Neural crest cell (in vitro differentiated cells): ENCODE measurements around the gene ASB1. TPM values are rescaled to one million over a fixed set of nuclear protein-coding genes. Genes with fewer than 3 reads are reported as not detected.
A peak's percentile ranks its signal among the peaks of the same experiment; 100 is the strongest.

ENCODE experiments used
- DNase-seq: peaks from one replicate; pipeline ENCODE4 v3.0.0; 2021; ENCODE audit warnings: low read depth, mixed read lengths, low spot score
- H3K27ac Mint-ChIP-seq: one replicate; pipeline ENCODE4 v1.8.0; 2021; ENCODE audit warnings: mild to moderate bottlenecking, mixed read lengths; ENCODE audit not compliant: unreplicated experiment
- H3K27me3 Mint-ChIP-seq: 2 replicates; pipeline ENCODE4 v1.8.0; 2021; ENCODE audit warnings: low read depth, mild to moderate bottlenecking, mixed read lengths
- H3K36me3 Mint-ChIP-seq: 2 replicates; pipeline ENCODE4 v1.8.0; 2021; ENCODE audit warnings: low read depth, mild to moderate bottlenecking, mixed read lengths
- H3K4me1 Mint-ChIP-seq: 2 replicates; pipeline ENCODE4 v1.8.0; 2021; ENCODE audit warnings: mixed read lengths
- H3K4me3 Mint-ChIP-seq: one replicate; pipeline ENCODE4 v1.8.0; 2021; ENCODE audit warnings: mild to moderate bottlenecking, mixed read lengths
- H3K9me3 Mint-ChIP-seq: 2 replicates; pipeline ENCODE4 v1.8.0; 2021; ENCODE audit warnings: mixed read lengths
- CTCF ChIP-seq: fragments of 200-600 bp; sonication (generic); conservative IDR thresholded peaks from 2 replicates; pipeline ENCODE4 v1.5.0; 2021; ENCODE audit warnings: antibody characterized with exemption, mild to moderate bottlenecking
- total RNA-seq: library from RNA; stranded (reverse); gene quantifications from 2 replicates; pipeline ENCODE4 v1.2.1, GENCODE V29; 2021

Gene ASB1
- total RNA-seq, 1 donor from 2014 or later: 37.5 TPM

GRCh38 chr2:238462782-238463396, 36.2 kb downstream of the ASB1 start:
- H3K9me3 Mint-ChIP-seq: no peaks in the 10 kb centered on the region
- no peaks in the 10 kb centered on the region for H3K27me3 Mint-ChIP-seq
- no peak overlapping the region for H3K4me3 Mint-ChIP-seq
- peaks cover 5% of the 10 kb centered on the region for H3K4me1 Mint-ChIP-seq
- peaks cover 5% of the 10 kb centered on the region for H3K36me3 Mint-ChIP-seq
- no peak overlapping the region for H3K27ac Mint-ChIP-seq
- TF ChIP-seq CTCF: peak; percentile 79
- DNase-seq: no peak

DNA sequence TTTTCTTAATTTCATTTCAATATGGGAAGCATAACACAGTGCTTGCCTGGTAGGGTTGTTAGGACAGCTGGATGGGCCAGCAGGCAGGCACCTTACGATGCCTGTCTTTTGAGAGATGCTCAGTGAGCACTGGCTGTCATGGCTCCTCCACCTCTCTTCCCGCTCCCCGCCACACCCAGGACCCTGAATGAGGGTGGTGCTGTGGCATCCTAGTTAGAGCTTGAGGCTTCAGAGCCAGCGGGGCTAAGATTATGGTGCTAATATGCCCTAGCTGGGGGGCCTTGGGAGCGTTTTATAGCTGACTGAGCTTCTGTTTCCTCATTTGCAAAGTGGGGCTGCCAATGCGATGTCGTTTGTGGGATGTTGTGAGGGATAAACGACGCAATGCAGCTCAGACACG, 37.7 kb downstream of the ASB1 start:
- H3K27ac Mint-ChIP-seq: no peak overlapping the region
- peaks cover 5% of the 10 kb centered on the region for H3K4me1 Mint-ChIP-seq
- H3K9me3 Mint-ChIP-seq: peaks cover 5% of the 10 kb centered on the region
- H3K36me3 Mint-ChIP-seq: peaks cover 12% of the 10 kb centered on the region
- no peaks in the 10 kb centered on the region for H3K27me3 Mint-ChIP-seq
- no peak for TF ChIP-seq CTCF
- H3K4me3 Mint-ChIP-seq: no peak overlapping the region
- no peak for DNase-seq

GRCh38 chr2:238465487-238466242, 38.9 kb downstream of the ASB1 start:
- H3K27ac Mint-ChIP-seq: no peak overlapping the region

GRCh38 chr2:238466243-238466756, 39.6 kb downstream of the ASB1 start:
- H3K36me3 Mint-ChIP-seq: peaks cover 18% of the 10 kb centered on the region
- no peak overlapping the region for H3K27ac Mint-ChIP-seq
- peaks cover 5% of the 10 kb centered on the region for H3K4me1 Mint-ChIP-seq

More at GRCh38 chr2:238465487-238466242, 38.9 kb downstream of the ASB1 start:
- TF ChIP-seq CTCF: no peak
- no peaks in the 10 kb centered on the region for H3K27me3 Mint-ChIP-seq
- peaks cover 18% of the 10 kb centered on the region for H3K36me3 Mint-ChIP-seq
- H3K4me3 Mint-ChIP-seq: no peak overlapping the region
- DNase-seq: no peak
- peaks cover 5% of the 10 kb centered on the region for H3K9me3 Mint-ChIP-seq
- peaks cover 5% of the 10 kb centered on the region for H3K4me1 Mint-ChIP-seq

GRCh38 chr2:238467062-238467461, 40.3 kb downstream of the ASB1 start:
- no peak for TF ChIP-seq CTCF
- Mint-ChIP-seq H3K27me3 (no peaks in the 10 kb centered on the region), H3K27ac (no peak overlapping the region), H3K9me3 (peaks cover 5% of the 10 kb centered on the region), H3K4me3 (no peak overlapping the region), H3K36me3 (peaks cover 18% of the 10 kb centered on the region), H3K4me1 (peaks cover 5% of the 10 kb centered on the region)
- no peak for DNase-seq

More at GRCh38 chr2:238466243-238466756, 39.6 kb downstream of the ASB1 start:
- Mint-ChIP-seq H3K27me3 (no peaks in the 10 kb centered on the region), H3K4me3 (no peak overlapping the region), H3K9me3 (peaks cover 5% of the 10 kb centered on the region)
- TF ChIP-seq CTCF: no peak
- DNase-seq: no peak
